Measurements from ENCODE around the gene CDIP1.

- peak in 2 of 4 experiments; percentile 32 to 39 for TF ChIP-seq CTCF (IDR thresholded peaks at IDR 0.05)
- TF ChIP-seq POLR2A (IDR thresholded peaks at IDR 0.05): peak; percentile 70
- TF ChIP-seq POLR2AphosphoS5 (IDR thresholded peaks at IDR 0.05): peak; percentile 96
Measured at GRCh38 chr16:4474192-4474961, 64.2 kb downstream of the CDIP1 start, which contains the start of gene NMRAL1.

All from prostate gland (tissue), 2 donors.